Endothelial cell (in vitro differentiated cells): ENCODE results near the gene RAPGEF5. TPM values are rescaled to one million over a fixed set of nuclear protein-coding genes. Genes with fewer than 3 reads are reported as not detected.

Experiments
- DNase-seq: peaks from one replicate; pipeline ENCODE4 v3.0.0; 2021; ENCODE audit warnings: low spot score
- H3K27ac Mint-ChIP-seq: one replicate; pipeline ENCODE4 v1.8.0; 2021; ENCODE audit warnings: mixed read lengths, inconsistent platforms; ENCODE audit not compliant: unreplicated experiment
- H3K27me3 Mint-ChIP-seq: one replicate; pipeline ENCODE4 v1.8.0; 2021; ENCODE audit warnings: mild to moderate bottlenecking, moderate library complexity, mixed read lengths, inconsistent platforms; ENCODE audit not compliant: unreplicated experiment
- H3K36me3 Mint-ChIP-seq: one replicate; pipeline ENCODE4 v1.8.0; 2021; ENCODE audit warnings: mild to moderate bottlenecking, low read depth, mixed read lengths, inconsistent platforms; ENCODE audit not compliant: unreplicated experiment
- H3K4me1 Mint-ChIP-seq: one replicate; pipeline ENCODE4 v1.8.0; 2021; ENCODE audit warnings: mild to moderate bottlenecking, mixed read lengths, inconsistent platforms; ENCODE audit not compliant: unreplicated experiment
- H3K4me3 Mint-ChIP-seq: one replicate; pipeline ENCODE4 v1.8.0; 2021; ENCODE audit warnings: mild to moderate bottlenecking, mixed read lengths, inconsistent platforms; ENCODE audit not compliant: unreplicated experiment
- H3K9me3 Mint-ChIP-seq: one replicate; pipeline ENCODE4 v1.8.0; 2021; ENCODE audit warnings: mixed read lengths, inconsistent platforms; ENCODE audit not compliant: unreplicated experiment
- total RNA-seq: library from RNA; stranded (reverse); fragmentation: NEBNext Ultra II Directional; extraction: Animal tissue kit (Norgen Biotek cat#: 25700); gene quantifications from one replicate; pipeline ENCODE4 v1.2.1, GENCODE V29; 2021; ENCODE audit not compliant: unreplicated experiment
- TF ChIP-seq, protein P1 (sequence below): fragments of 200-600 bp; sonication (generic); IDR thresholded peaks from one replicate; pipeline ENCODE4 v1.5.0; 2021; ENCODE audit warnings: antibody characterized with exemption; ENCODE audit not compliant: unreplicated experiment

The RAPGEF5 gene
- total RNA-seq, 1 donor from 2014 or later: 135 TPM

DNA sequence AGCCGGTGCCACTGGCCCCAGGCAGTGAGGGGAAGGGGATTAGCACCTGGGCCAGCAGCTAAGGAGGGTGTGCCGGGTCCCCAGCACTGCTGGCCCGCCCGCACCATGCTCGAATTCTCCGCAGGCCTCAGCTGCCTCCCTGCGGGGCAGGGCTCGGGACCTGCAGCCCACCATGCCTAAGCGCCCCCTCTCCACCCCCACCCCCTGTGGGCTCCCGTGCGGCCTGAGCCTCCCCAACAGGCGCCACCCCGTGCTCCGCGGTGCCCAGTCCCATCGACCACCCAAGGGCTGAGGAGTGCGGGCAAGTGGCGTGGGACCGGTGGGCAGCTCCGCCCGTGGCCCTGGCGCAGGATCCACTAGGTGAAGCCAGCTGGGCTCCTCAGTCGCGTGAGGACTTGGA is 266.4 kb downstream of the RAPGEF5 start:
- H3K4me3 Mint-ChIP-seq: no peak overlapping the region
- H3K27ac Mint-ChIP-seq: no peak overlapping the region
- H3K27me3 Mint-ChIP-seq: peaks cover 6% of the 10 kb centered on the region
- peaks cover 13% of the 10 kb centered on the region for H3K4me1 Mint-ChIP-seq
- H3K36me3 Mint-ChIP-seq: peaks cover 15% of the 10 kb centered on the region
- TF ChIP-seq, protein P1, sequence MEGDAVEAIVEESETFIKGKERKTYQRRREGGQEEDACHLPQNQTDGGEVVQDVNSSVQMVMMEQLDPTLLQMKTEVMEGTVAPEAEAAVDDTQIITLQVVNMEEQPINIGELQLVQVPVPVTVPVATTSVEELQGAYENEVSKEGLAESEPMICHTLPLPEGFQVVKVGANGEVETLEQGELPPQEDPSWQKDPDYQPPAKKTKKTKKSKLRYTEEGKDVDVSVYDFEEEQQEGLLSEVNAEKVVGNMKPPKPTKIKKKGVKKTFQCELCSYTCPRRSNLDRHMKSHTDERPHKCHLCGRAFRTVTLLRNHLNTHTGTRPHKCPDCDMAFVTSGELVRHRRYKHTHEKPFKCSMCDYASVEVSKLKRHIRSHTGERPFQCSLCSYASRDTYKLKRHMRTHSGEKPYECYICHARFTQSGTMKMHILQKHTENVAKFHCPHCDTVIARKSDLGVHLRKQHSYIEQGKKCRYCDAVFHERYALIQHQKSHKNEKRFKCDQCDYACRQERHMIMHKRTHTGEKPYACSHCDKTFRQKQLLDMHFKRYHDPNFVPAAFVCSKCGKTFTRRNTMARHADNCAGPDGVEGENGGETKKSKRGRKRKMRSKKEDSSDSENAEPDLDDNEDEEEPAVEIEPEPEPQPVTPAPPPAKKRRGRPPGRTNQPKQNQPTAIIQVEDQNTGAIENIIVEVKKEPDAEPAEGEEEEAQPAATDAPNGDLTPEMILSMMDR: no peak
- H3K9me3 Mint-ChIP-seq: no peaks in the 10 kb centered on the region
- no peak for DNase-seq

DNA sequence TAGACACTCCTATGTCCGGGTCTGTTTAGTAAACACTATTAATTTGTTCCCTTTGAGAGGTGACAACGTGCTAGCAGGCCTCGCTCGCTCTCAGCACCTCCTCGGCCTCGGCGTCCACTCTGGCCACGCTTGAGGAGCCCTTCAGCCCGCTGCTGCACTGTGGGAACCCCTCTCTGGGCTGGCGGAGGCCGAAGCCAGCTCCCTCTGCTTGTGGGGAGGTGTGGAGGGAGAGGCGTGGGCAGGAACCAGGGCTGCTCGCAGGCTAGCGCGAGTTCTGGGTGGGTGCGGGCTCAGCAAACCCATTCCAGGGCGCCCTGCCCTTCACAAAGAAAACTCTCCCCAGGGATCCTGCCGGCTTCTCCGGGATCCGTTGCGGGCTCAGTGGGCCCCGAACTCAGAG is 266.8 kb downstream of the RAPGEF5 start:
- DNase-seq: no peak
- H3K27ac Mint-ChIP-seq: no peak overlapping the region
- peaks cover 15% of the 10 kb centered on the region for H3K36me3 Mint-ChIP-seq
- H3K27me3 Mint-ChIP-seq: peaks cover 6% of the 10 kb centered on the region
- no peak overlapping the region for H3K4me3 Mint-ChIP-seq
- peaks cover 13% of the 10 kb centered on the region for H3K4me1 Mint-ChIP-seq
- TF ChIP-seq, protein P1: no peak
- H3K9me3 Mint-ChIP-seq: no peaks in the 10 kb centered on the region

DNA sequence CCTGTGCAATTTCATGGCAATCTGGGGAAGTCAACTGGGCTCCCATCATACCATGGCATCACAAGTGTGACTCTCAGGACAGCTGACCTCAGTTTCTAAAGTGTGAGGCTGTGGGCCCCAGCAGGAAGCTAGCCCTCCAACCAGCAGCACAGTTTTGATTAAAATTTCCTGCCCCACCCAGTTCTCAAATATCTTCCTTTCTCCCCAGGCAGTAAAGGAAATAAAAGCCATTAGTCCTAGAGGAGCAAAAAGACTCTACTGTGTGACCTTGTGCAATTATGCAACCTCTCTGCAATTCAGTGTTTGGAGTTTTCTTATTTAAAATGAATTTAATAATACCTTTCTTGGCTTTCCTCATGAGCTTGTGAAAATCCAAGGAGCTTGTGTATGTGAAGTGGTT is 268.1 kb downstream of the RAPGEF5 start:
- no peak for DNase-seq
- H3K4me3 Mint-ChIP-seq: no peak overlapping the region
- peaks cover 16% of the 10 kb centered on the region for H3K36me3 Mint-ChIP-seq
- peaks cover 13% of the 10 kb centered on the region for H3K4me1 Mint-ChIP-seq
- H3K9me3 Mint-ChIP-seq: no peaks in the 10 kb centered on the region
- no peak overlapping the region for H3K27ac Mint-ChIP-seq
- peaks cover 6% of the 10 kb centered on the region for H3K27me3 Mint-ChIP-seq
- TF ChIP-seq, protein P1: no peak

DNA sequence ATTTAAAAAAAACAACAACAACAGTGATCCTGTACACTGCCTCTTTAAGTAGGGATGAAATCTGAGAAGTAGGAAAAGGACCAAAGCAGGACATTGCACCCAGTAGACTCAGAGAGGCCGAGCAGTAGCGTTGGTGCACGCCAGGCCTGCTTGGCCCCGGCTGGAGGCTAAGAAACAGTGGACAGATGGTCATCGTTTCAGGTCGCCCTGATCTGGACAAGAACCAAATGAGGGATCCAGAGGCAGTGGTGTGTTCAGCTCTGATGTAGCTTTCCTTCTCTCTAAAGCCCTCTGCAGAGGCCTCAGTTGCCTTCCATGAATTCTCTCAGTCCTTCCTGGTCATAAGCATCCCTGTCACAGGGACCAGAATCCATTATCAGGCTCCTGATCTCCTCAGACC is 269.1 kb downstream of the RAPGEF5 start:
- no peaks in the 10 kb centered on the region for H3K9me3 Mint-ChIP-seq
- no peak overlapping the region for H3K27ac Mint-ChIP-seq
- peaks cover 5% of the 10 kb centered on the region for H3K27me3 Mint-ChIP-seq
- peaks cover 10% of the 10 kb centered on the region for H3K36me3 Mint-ChIP-seq
- no peak for DNase-seq
- H3K4me1 Mint-ChIP-seq: peaks cover 13% of the 10 kb centered on the region
- TF ChIP-seq, protein P1: no peak
- no peak overlapping the region for H3K4me3 Mint-ChIP-seq

DNA sequence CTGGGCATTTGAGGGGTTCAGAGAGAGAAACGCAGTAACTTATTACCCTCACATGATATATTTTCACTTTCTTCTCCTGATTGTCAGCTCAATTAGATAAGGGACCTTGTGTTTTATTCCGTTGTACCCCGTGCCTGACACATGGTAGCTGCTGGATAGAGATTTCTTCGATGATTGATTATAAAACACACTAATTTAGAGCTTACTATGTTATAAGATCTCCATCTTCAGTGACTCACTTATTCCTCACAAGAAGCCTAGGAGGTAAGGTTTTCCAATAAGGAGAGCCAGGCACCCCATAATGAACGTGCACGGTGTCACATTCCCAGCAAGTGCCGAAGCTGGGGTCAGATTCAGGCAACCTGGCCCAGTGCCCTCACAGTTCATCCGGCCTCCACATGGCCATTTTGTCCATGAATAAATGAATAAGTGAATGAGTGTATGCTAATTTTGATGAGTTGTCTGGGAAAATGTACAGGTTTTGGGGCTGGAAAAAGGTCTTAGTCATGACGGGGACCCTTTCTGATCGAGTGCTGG is 273.2 kb downstream of the RAPGEF5 start:
- Mint-ChIP-seq H3K36me3 (peaks cover 5% of the 10 kb centered on the region), H3K4me3 (peak overlapping the region; percentile 83), H3K27ac (peak overlapping the region; percentile 87), H3K4me1 (peaks cover 16% of the 10 kb centered on the region), H3K9me3 (no peaks in the 10 kb centered on the region), H3K27me3 (peaks cover 9% of the 10 kb centered on the region)
- TF ChIP-seq, protein P1: no peak
- no peak for DNase-seq
